GM18520 (cell line): Measurements from ENCODE around the gene GIMAP2.
"Not testable (repeated sequence)": the region's sequence is repeated elsewhere in the genome, so short reads cannot be mapped to it uniquely, and the experiment has no call there.

Experiments used
- ATAC-seq: cut with Tn5 transposase; IDR thresholded peaks from one replicate; pipeline ENCODE4 v1.9.1; 2021; ENCODE audit not compliant: unreplicated experiment

The GIMAP2 gene

DNA sequence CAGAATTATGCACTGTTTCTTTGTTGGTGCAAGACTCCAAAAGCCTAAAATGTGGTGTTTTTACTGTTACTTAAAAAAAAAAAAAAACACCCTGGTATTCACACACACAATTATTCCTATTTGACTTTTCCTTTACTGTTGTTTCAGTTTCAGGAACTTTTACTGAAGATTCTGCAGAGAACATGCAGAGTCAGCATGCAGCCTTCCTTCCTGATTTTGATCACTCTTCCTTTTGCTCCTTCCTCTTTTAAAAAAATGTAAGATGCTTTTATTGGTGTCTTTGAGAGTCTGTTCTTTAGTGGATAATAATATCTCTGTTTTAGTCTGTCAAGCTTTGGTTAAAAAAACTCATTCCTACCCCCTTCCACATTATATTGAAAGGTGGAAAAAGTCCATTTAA lies 9.2 kb upstream of the GIMAP2 start:
- not testable (repeated sequence) for ATAC-seq

DNA sequence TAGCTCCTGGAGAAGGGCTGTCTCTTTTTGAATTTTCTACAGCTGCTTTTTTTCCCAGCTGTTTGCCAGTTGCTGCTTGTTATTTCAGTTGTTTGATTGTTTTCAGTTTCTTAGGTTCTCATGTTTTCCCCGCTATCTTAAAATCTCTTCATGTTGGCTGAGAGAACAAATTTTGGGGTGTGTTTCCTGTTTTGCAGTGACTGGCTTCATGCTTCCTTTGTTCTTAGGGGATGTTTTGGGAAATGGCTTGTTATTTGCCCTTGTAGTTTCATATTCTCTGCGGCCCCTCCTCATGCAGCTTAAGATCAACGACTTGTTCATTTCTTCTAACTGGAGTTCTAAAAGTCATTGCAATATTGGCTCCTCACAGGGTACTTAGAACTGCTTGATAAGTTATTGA lies 8.7 kb upstream of the GIMAP2 start:
- not testable (repeated sequence) for ATAC-seq

DNA sequence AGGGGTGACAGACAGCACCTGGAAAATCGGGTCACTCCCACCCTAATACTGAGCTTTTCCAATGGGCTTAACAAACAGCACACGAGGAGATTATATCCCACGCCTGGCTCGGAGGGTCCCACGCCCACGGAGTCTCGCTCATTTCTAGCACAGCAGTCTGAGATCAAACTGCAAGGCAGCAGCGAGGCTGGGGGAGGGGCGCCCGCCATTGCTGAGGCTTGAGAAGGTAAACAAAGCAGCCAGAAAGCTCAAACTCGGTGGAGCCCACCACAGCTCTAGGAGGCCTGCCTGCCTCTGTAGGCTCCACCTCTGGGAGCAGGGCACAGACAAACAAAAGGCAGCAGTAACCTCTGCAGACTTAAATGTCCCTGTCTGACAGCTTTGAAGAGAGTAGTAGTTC lies 6.9 kb upstream of the GIMAP2 start:
- not testable (repeated sequence) for ATAC-seq

DNA sequence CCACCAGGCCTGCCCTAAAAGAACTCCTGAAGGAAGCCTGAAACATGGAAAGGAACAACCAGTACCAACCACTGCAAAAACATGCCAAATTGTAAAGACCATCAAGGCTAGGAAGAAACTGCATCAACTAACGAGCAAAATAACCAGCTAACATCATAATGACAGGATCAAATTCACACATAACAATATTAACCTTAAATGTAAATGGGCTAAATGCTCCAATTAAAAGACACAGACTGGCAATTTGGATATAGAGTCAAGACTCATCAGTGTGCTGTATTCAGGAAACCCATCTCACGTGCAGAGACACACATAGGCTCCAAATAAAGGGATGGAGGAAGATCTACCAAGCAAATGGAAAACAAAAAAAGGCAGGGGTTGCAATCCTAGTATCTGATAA lies 5.1 kb upstream of the GIMAP2 start:
- not testable (repeated sequence) for ATAC-seq

DNA sequence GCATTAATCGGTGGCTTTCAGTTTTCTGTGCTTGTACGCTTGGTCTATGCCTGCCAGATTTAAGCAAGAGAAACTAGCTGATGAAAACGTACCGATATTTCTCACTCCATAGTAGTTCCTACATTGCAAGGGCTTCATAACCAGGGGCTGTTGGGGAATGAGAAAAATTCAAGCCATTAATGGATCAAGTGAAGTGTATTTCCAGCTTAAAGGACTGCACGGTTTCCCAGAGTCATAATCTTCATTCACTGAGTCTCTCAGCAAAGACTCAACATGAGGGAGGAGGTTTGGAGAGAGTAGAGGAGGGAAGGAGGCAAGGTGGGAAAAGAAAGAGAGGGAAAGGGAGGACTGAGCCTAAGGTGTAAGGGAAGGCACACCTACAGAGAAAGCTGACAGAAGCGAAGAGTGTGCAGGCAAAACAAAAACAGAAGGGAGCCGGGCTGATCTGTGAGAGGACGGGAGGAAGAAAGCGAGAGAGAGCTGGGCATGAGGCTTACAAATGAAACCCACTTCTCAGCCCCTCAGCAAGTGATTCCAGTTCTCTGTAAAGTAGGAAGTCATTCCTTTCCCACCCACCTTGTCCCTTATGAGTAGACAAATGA lies 625 bp downstream of the GIMAP2 start:
- ATAC-seq: no peak

DNA sequence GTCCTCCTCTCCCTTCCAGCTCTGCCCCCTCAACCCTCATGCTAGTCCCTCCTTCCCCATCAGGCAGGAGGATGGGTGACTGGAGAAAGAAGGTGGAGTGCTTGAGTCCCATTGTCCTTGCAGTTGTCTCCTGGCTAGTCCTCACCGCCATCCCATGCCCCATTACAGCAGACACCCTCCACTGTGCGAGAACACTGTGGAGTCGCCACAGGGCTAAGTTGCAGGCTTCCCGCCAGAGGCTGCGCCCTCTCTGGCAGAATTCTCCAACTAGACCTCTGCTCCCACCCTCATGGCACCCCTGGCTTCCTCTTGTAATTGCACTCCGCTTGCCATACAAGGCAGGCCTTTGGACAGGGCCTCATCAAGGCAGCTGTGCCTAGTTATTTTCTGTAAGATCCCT lies 3.1 kb downstream of the GIMAP2 start:
- no peak for ATAC-seq

DNA sequence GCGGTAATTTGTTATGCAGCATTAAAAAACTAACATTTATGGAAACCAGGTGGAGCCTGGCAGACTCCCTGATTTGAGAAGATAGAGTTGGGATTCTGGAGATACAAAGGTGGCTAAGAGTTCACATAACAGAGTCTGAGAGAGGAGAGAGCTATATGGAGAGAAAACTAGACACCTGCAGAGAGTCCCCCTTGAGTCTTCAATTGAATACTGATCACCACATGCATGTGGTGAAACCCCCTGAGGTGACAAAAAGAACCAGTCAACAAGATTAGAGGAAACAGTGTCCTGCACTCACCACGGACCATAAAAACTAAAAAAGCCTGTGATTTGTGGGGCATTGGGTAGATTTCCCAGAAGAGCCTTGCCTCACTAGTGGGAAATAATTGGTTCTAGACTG lies 10.1 kb downstream of the GIMAP2 start:
- ATAC-seq: no peak

DNA sequence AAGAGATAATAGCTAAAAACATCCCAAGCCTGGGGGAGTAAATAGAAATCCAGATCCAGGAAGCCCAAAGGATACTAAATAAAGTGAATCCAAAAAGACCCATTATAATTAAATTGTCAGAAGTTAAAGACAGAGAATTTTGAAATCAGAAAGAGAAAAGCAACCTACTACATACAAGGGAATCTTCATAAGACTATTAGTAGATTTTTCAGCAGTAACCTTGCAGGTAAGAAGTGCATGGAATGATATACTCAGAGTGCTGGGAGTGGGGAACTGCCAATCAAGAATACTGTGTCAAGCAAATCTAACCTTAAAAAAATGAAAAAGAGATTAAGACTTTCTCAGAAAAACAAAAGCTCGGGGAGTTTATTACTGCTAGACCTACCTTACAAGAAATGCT lies 17.7 kb downstream of the GIMAP2 start:
- ATAC-seq: no peak

DNA sequence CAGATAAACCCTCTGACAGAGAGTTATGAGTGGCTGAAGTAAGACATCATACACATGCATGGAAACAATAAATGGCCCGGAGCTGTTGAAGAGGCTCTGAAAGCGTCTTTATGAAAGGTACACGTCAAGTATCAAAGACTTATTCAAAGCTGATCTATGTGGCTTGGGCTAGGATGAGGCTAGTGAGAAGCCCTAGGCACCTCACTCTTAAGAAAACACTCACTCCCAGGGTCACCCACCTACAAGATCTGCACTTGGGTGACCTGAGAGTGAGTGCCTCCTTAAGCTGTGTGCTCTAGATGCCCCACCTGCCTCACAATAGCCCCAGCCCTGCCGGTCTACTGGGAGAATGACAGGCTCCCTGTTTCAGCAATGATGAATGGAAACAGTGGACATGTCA lies 29.8 kb downstream of the GIMAP2 start:
- no peak for ATAC-seq

DNA sequence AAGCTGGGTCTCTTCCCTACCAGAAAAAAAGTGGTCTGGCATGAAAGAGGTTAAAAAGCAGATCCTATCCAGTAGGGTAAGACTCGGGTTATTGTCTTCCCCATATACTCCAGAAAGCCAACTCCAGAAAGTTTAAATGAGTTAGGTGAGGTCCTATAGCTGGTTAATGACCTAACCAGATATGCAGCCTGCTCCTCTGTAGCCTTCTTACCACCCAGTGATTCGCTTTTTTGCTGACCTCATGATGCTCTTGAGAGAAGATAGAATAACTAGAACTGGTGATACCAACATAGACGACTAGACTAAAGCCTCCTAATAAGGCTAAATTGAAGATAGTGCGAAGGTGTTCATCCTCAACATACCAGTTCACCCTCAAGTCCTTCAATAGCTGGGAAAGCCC lies 30.2 kb downstream of the GIMAP2 start:
- no peak for ATAC-seq

DNA sequence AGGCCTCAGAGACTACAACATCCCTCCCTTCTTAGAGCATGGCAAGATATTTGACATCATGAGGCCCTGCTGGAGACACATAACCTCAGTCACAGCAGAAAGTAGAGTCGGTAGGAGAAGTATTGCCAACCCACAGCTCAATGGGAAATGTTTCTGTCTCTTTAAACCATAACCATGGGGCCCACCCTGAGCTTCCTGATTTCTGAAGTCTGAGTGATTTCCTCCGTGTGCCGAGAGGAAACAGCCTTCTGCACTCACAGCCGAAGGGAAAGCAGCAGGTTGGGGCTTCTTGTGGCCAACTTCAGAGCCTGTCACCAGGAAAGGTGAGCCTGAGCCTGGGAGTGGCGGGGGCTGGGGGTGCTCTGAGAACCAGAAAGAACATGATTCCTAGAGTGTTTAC lies 30.9 kb downstream of the GIMAP2 start, which contains the start of gene GIMAP1:
GIMAP1 (plus strand) TSS at position 246 of the 400 bp plus-strand sequence. CDS start 2,435 bp downstream, outside the sequence.
- ATAC-seq: no peak

DNA sequence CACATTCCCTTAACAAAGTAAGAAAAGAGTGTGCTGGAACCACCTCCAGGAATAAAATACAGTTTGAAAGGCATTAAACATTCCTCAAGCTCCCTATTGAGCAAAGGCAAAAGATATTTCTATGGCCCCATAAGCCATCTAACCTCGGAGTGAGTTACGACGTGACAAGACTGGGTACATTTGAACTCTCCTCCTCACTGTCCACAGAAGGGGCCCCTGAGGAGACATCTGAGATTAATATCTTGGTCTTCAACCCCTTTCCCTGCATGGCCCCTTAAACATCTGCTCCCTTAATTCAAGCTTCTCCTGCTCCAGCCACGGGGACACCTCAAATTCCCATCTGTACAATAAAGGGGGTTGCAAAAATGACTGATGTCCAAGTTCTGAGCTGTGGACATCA lies 31.4 kb downstream of the GIMAP2 start:
- ATAC-seq: no peak

DNA sequence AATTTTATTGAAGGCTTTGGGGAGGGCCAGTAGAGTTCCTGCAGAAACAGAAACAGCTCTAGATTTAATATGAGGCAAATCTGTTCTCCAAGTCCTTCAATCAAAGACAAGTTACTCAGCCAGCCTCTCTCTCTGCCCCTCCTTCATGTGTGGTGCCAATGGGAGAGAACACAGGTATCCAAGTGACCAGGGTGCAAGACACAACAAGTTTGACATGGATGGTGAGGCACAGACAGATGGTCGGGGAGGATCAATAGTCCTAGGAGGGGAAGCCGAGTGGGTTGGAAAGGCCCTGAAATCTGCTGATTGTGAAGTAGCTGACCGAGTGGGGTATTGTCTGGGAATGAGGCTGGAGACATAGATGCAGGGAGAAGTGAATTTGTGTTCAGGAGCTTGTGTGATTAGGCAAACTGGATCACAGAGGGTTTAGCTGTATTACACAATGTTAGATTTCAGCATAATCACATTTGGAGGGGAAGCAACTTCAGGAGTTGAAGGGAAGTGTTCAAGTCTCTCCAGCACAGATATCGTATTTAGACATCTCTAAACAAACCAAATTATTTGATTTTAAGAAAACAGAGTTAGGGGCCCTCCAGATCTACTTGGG lies 32.4 kb downstream of the GIMAP2 start:
- ATAC-seq: no peak

DNA sequence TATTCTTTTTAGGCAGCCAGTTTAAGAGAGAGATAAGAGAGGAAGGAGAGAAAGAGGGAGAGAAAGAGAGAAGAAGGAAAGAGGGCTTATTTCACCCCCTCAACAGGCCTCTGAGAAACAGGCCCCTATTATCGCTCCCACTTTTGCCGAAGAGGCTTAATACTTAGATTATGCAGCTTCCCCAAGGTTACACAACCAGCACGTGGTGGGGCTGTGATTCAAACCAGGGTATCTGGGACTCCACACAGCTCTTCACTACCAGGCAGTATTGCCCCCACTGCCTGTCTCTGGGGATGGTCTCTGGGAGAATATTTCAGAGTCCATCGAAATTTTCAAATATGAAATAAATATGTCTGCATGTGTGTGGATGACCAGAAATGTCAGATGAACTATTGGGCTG lies 33.9 kb downstream of the GIMAP2 start:
- ATAC-seq: no peak

DNA sequence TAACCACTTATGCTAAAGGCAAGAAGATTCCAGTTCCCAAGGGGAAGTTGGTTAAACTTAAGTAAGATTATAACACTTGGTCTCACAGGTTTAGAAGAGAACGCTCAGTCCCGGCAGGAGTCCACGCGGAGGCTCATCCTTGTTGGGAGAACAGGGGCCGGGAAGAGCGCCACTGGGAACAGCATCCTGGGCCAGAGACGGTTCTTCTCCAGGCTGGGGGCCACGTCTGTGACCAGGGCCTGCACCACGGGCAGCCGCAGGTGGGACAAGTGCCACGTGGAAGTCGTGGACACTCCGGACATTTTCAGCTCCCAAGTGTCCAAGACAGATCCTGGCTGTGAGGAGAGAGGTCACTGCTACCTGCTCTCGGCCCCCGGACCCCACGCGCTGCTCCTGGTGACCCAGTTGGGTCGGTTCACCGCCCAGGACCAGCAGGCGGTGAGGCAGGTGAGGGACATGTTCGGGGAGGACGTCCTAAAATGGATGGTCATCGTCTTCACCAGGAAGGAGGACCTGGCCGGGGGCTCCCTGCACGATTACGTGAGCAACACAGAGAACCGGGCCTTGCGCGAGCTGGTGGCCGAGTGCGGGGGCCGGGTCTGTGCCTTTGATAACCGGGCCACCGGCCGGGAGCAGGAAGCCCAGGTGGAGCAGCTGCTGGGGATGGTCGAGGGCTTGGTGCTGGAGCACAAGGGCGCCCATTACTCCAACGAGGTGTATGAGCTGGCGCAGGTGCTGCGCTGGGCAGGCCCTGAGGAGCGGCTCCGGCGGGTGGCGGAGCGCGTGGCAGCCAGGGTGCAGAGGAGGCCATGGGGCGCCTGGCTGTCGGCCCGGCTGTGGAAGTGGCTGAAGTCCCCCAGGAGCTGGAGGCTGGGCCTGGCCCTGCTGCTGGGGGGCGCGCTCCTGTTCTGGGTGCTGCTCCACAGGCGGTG lies 34.7 kb downstream of the GIMAP2 start:
- ATAC-seq: no peak

DNA sequence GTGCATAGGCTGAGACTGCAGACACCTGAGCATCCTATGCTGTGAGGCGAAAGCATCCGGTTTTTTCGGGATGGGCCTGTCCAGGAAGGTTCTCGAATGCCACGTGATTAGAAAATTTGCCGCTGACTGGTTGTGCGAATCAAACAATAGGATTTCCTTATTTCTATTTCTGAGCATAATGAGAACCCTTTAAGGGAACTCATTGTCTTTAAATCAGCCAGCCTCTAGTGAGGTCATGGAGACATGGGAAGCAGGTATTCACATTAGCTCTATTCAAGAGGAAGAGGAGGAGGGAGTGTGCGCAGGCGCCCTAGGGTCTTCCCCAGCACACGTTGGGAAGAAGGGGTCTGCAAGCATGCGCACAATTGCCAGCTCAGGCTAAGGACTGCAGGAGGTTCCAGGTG lies 36.5 kb downstream of the GIMAP2 start:
- ATAC-seq: no peak

DNA sequence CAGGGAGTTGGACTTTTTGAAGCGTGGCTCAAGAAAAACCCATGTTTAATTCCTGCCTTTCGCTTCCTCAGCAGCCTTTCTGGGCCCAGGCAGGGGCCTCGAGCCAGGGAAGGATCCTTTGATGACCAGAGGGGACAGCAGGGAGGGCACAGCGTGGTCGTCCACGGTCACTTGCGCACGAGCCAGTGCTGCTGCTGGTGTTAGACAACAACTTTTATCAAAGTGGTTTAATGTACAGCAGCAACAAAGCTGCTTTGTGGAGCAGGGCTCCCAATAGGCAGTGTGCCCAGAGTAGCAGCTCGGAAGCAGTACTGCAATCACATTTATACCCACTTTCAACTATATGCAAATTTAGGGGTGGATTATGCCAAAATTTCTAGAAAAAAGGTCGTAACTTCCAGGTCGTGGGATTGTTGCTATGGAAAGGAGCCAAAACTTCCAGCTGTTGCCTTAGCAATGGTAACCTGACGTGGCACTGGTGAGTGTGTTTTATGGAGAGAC lies 37.0 kb downstream of the GIMAP2 start:
- ATAC-seq: no peak

DNA sequence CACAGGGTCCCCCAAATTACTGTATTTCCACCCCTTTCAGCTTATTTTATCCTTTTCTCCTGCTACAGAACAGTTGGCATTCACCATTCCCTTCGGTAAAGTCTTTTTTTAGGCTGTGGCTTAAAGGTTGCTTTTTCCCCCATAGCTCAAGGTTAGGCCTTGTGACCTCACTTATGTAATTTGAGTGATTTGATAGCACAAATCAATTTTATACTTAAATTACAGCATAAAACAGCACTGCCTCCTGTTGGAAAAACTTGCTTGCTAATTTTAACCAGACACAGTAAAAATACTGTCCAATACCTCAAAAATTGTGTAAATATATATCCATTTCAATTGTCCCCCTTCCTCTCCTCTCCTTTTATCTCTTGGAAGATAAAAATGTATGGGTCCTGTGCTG lies 38.0 kb downstream of the GIMAP2 start:
- no peak for ATAC-seq

DNA sequence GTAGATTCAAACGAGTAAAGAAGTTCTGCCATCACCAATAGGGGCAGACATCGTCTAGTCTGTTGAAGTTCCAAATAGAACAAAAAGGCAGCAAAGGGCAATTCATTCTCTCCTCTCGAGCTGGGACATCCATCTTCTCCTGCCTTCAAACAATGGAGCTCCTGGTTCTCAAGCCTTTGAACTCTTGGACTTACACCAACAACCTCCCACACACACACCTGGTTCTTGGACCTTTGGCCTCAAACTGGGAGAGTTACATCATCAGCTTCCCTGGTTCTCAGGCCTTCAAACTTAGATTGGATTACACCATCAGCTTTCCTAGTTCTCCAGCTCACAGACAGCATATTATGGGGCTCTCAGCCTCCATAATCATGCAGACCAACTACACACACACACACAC lies 41.9 kb downstream of the GIMAP2 start:
- ATAC-seq: no peak

DNA sequence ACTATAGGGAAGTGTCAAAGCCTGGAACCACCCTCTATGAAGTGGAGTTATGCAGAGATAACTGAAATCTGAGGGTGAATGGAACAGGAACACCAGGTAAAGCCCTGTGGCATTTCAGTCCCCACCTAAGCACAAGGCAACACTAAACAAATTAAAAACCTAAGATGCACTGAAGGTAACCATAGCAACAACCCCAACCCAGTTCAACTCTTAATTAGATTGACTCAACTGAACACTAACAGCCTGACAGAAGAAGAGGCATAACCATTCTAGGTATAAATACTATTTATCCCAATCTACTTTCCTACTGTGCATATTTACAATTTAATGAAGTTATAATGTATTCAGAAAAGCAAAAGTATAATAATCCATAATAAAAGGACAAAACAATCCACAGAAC lies 42.5 kb downstream of the GIMAP2 start:
- ATAC-seq: no peak

DNA sequence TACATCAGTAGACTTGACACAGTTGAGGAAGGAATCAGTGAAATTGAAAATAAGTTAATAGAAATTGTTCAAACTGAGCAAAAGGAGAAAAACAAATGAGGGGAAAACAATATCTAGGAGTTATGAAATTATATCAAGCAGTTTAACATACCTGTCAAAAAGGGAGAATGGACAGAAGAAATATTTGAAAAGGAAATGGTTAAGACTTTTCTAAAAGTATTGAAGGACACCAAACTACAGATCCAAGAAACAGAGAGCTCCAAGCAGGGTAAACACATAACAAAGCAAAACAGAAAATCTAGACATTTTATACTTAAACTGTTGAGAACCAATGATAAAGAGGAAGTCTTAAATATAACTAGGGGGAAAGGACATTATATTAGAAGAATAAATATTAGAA lies 43.1 kb downstream of the GIMAP2 start:
- no peak for ATAC-seq

DNA sequence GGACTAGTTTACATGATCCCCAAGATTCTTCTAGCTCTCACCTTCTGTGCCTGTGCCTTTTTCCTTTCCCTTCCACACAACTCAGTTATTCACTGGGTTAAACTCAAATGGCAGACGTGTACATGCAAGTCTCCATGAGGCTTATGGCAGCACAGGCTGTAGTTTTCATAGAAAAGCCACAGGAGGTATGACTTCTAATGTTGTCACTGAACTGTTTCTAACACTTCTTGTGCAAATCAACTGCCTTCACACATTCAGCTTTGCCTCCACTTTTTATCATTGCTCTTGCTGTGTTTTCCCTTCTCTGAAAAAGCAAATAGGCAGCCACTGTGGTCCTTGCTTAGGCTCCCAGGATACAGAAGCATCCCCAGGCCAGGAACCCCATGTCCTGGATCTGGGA lies 46.4 kb downstream of the GIMAP2 start:
- ATAC-seq: no peak
